GM12865 (cell line): Measurements from ENCODE around the gene SLC9B2.

Experiments
- DNase-seq: peaks from one replicate; pipeline ENCODE4 v3.0.0; 2010; ENCODE audit warnings: low read depth
- H3K4me3 ChIP-seq: 2 replicates; pipeline ENCODE4 v1.5.1; 2011; ENCODE audit warnings: mild to moderate bottlenecking, low read depth, low read length, control low read depth
- TF ChIP-seq, protein P1 (sequence below): IDR thresholded peaks from 2 replicates; pipeline ENCODE4 v1.5.1; 2011; ENCODE audit warnings: low read length, control low read depth, low read depth, inconsistent platforms; ENCODE audit not compliant: insufficient read depth; ENCODE audit errors: missing control alignments

SLC9B2 gene, protein sequence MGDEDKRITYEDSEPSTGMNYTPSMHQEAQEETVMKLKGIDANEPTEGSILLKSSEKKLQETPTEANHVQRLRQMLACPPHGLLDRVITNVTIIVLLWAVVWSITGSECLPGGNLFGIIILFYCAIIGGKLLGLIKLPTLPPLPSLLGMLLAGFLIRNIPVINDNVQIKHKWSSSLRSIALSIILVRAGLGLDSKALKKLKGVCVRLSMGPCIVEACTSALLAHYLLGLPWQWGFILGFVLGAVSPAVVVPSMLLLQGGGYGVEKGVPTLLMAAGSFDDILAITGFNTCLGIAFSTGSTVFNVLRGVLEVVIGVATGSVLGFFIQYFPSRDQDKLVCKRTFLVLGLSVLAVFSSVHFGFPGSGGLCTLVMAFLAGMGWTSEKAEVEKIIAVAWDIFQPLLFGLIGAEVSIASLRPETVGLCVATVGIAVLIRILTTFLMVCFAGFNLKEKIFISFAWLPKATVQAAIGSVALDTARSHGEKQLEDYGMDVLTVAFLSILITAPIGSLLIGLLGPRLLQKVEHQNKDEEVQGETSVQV

DNA sequence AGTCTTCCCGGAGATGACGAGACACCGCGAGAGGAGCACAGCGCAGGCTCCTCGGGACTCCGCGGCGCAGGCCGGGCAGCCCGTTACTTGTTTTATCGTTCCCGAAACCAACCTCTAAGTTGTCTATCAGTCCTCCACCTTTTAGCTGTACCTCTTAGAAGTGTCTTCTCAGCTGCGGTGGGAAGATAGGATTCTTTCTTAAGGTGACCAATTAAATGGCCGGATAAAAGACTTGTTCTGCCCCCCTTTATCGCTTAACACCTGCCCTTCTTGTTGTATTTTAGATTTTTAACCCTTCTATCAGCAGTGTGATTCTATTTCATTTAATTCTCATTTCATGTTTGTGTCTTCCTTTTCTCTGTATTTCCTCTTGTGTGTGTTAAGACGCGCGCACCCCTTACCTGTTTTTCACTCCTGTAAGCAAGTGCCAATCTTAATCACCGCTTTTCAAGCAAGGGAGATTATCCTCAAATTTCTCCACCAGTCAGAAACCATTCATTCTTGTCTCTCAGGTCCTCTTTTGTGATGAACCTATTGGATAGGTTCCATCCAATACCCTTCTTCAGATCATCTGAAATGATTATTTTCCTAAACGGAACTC lies at the start of gene SLC9B2:
TSS of gene SLC9B2 (minus strand) at position 15 of the 601 bp plus-strand sequence. CDS start 9,211 bp downstream, outside the sequence.
- DNase-seq: peak; percentile 30
- TF ChIP-seq, protein P1, sequence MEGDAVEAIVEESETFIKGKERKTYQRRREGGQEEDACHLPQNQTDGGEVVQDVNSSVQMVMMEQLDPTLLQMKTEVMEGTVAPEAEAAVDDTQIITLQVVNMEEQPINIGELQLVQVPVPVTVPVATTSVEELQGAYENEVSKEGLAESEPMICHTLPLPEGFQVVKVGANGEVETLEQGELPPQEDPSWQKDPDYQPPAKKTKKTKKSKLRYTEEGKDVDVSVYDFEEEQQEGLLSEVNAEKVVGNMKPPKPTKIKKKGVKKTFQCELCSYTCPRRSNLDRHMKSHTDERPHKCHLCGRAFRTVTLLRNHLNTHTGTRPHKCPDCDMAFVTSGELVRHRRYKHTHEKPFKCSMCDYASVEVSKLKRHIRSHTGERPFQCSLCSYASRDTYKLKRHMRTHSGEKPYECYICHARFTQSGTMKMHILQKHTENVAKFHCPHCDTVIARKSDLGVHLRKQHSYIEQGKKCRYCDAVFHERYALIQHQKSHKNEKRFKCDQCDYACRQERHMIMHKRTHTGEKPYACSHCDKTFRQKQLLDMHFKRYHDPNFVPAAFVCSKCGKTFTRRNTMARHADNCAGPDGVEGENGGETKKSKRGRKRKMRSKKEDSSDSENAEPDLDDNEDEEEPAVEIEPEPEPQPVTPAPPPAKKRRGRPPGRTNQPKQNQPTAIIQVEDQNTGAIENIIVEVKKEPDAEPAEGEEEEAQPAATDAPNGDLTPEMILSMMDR: no peak
- peak within 1 kb of the TSS; percentile 95 for H3K4me3 ChIP-seq

DNA sequence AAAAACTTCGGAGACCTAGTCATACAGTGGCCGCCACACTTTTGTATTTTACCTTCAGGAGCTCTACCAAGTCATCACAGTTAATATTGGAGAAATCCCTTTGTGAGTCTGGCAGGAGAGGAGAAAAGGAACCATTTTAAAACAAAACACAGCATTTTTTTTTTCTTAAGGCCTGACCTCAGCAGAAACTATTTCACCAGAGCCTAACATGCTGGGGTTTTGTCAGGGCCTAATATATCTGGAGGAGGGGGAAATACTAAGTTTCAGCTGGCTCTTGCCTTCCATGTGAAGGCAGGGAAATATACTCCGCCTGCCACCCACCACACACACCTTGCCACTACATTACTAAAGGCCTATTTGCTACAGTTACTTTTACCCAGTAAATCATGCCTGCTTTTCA lies 49.6 kb upstream of the SLC9B2 start:
- TF ChIP-seq, protein P1: no peak
- no peak overlapping the region for H3K4me3 ChIP-seq
- no peak for DNase-seq

DNA sequence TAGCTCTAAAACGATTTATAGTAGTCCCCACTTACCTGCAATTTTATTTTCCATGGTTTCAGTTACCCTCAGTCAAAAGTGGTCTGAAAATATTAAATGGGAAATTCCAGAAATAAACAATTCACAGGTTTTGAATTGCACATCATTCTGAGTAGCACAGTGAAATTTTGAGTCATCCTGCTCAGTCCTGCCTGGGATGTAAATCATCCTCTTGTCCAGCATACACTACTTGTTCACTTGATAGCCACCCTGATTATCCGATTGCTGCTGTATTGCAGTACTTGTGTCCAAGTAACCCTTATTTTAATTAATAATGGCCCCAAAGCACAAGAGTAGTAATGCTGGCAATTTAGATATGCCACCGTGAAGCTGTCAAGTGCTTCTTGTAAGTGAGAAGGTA lies 46.6 kb upstream of the SLC9B2 start:
- no peak overlapping the region for H3K4me3 ChIP-seq
- DNase-seq: no peak
- TF ChIP-seq, protein P1: no peak

DNA sequence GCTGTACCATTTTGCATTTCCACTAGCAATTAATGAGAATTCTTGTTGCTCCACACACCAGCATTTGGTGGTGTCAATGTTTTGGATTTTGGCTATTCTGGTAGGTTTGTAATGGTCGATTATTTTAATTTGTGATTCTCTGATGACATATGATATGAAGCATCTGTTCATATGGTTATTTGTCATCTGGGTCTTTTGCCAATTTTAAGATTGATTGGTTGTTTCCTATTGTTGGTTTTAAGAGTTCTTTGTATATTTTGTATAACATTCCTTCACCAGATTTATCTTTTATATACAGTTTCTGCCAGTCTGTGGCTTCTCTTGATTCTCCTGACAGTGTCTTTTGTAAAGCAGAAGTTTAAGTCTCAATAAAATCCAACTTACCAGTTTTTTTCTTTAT lies 41.6 kb upstream of the SLC9B2 start:
- TF ChIP-seq, protein P1: no peak
- H3K4me3 ChIP-seq: no peak overlapping the region
- no peak for DNase-seq

DNA sequence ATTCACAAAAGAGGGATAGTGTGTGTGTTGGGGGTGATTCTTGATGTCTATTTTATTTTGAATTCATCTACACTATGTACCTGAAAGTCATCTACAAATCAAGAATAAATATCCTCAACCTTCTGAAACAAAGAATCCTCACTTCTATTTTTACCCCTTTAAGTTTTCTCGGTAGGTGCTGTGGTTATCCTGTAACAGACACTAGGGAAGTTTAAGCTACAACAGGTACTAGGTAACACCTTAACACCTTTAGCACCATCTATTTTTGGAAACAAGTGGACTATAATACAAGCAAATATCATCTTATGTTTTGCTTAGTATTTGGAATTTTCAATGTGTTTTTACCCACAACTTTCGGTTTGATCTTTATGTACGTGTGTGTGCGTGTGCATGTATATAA lies 35.0 kb upstream of the SLC9B2 start:
- DNase-seq: no peak
- TF ChIP-seq, protein P1: no peak
- no peak overlapping the region for H3K4me3 ChIP-seq

DNA sequence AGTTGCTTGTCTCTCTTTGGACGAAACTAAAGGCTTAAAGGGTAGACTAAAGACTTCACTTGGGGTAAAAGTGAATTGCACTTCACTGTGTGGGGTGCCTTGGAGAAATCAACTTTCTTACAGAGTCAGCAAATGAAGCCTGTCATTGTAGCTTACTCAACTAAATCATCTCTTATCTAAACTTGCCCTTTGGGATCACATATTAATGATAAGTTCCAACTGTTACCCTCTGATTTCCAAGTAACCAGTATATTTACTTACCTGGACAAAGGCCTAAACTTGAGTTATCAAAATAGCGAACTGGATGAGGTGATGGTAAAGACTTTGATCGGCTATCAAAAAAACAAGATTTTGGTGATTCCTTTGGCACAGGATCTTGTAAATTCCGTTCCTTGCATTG lies 32.0 kb upstream of the SLC9B2 start:
- DNase-seq: no peak
- TF ChIP-seq, protein P1: no peak
- no peak overlapping the region for H3K4me3 ChIP-seq
